HAP-1 (cell line): ENCODE data around the gene RBM45.
"Not testable (repeated sequence)": the region's sequence is repeated elsewhere in the genome, so short reads cannot be mapped to it uniquely, and the experiment has no call there.

ENCODE experiments used
- DNase-seq, 2 experiments: peaks; one replicate each; pipeline ENCODE4 v3.0.0-alpha.2; 2016 to 2020; ENCODE audit warnings: low spot score in 2 of 2
- H3K27me3 ChIP-seq: fragments of 250-450 bp; sonication (Bioruptor Pico); 2 replicates; pipeline ENCODE4 v1.5.1; 2020; ENCODE audit warnings: low read depth, mild to moderate bottlenecking, moderate library complexity
- H3K36me3 ChIP-seq: fragments of 250-450 bp; sonication (Bioruptor Pico); replicated peaks from 2 replicates; pipeline ENCODE4 v1.5.1; 2020; ENCODE audit warnings: mild to moderate bottlenecking
- H3K4me1 ChIP-seq: fragments of 250-450 bp; sonication (Bioruptor Pico); 2 replicates; pipeline ENCODE4 v1.5.1; 2020; ENCODE audit warnings: mild to moderate bottlenecking
- H3K4me3 ChIP-seq: fragments of 250-450 bp; sonication (Bioruptor Pico); 2 replicates; pipeline ENCODE4 v1.5.1; 2020; ENCODE audit warnings: mild to moderate bottlenecking, moderate library complexity
- H3K9me3 ChIP-seq: fragments of 250-450 bp; sonication (Bioruptor Pico); 2 replicates; pipeline ENCODE4 v1.5.1; 2020; ENCODE audit warnings: mild to moderate bottlenecking, moderate library complexity
- in situ Hi-C: fragments of 300-500 bp; cut with MboI; formaldehyde crosslinking; loops from 3 replicates; pipeline ENCODE4 v1.14.3; 2020; ENCODE audit warnings: low sequenced_read_pairs, inconsistent platforms, mixed read lengths

The RBM45 gene

GRCh38 chr2:178112202-178113152 is at the start of gene RBM45:
RBM45 (plus strand) TSS chr2:178112437; CDS start chr2:178112547, 110 bp downstream.
- H3K9me3 ChIP-seq: no peaks in the 10 kb centered on the region
- H3K27me3 ChIP-seq: no peaks in the 10 kb centered on the region
- DNase-seq: peak; percentile 89 to 95
- in situ Hi-C loops: loop anchor here (10.0 kb wide), 1 partner anchor 302 kb away; no protein-coding TSS in a partner anchor
- H3K36me3 ChIP-seq: no peaks in the 10 kb centered on the region; the same call in 1 of the 2 replicates
- H3K4me3 ChIP-seq: peak within 1 kb of the TSS; percentile 57
- peaks cover 2% of the 10 kb centered on the region for H3K4me1 ChIP-seq

DNA sequence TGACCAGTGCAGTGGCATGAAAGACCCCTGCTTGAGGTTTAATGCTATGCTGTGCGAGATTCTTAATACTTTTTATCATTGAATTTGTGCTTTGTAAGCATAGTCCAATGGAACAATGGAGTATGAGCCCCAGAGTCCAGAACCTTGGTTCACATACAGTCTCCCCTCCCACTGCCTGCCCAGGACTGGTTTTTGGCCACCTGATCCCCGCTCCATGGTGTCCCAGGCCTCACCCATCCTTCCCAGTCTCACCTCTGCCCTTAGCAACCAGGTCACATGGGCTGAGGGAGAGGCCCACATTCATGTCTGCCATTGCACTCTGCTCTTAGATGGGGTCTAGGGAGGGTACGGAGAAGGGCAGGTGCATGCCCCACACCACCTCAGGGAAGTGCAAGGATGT is 45.9 kb upstream of the RBM45 start:
- in situ Hi-C loops: no loop called here
- no peaks in the 10 kb centered on the region for H3K4me1 ChIP-seq
- no peak for DNase-seq
- peaks cover 9% of the 10 kb centered on the region; the same call in 1 of the 2 replicates for H3K27me3 ChIP-seq
- H3K36me3 ChIP-seq: no peaks in the 10 kb centered on the region
- no peak overlapping the region for H3K4me3 ChIP-seq
- no peaks in the 10 kb centered on the region for H3K9me3 ChIP-seq

DNA sequence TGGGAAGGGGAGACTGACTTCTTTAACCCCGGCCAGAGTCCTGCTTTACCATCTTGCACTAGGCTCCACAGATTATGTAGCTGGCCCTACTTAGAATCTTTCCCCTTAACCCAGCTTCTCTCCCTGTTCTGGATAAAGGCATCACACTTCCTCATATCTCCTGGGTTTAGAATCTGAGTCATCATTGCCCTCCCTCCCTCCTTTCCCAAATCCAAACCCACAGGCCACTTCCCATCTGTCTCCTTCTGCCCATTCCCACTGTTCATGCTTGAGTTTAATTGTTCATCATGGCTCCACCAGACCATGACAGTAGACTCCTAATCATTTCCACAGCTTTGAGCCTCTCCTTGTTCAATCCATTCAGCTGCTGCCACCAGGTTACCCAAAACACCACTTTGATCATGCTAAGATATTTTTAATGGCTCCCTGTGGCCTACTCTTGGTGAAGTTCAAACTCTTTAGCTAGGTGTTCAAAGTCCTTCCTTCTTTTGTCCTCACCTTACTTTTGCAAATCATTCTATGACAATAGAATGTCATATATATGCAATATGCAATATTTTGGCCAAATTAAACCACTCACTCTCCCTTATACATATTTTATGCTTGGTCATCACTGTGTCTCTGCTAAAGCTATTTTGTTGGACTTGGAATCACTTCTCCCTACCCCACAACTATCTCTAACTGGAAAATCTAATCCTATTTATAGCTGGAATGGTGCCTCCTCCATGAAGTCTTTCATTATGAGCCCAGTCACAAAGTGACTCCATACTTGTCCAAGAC is 45.2 kb upstream of the RBM45 start:
- Histone ChIP-seq H3K9me3 (no peaks in the 10 kb centered on the region), H3K36me3 (no peaks in the 10 kb centered on the region), H3K4me3 (no peak overlapping the region), H3K4me1 (no peaks in the 10 kb centered on the region), H3K27me3 (peaks cover 9% of the 10 kb centered on the region; the same call in 1 of the 2 replicates)
- in situ Hi-C loops: no loop called here
- DNase-seq: no peak

DNA sequence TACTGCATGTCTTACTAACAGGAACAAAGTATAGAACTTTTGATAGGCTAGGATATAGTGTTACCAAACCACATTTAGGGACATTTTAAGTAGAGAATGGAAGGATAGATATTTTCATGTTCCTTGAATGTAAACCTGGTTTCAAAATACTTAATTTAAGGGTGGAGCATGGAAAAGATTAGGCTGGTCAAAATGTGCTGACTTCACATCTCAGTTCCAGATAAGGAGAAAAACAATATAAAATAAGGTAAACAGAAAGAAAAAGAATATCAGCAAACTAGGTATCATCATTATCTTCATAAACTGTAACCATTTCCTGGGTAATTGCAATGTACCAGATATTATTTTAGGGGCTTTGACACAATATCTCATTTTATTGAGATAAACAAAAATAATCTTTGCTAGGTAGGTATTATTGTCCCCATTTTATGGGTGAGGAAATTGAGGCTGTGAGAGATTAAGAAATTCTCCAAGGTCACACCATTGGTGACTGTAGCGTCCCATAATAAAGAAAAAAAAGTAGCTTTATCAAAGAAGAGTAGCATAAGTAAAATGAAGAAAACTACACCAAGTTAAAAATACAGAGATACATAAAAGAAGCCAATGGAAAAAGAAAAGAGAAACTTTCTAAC is 43.3 kb upstream of the RBM45 start:
- peaks cover 6% of the 10 kb centered on the region for H3K4me1 ChIP-seq
- no peak for DNase-seq
- H3K9me3 ChIP-seq: no peaks in the 10 kb centered on the region

DNA sequence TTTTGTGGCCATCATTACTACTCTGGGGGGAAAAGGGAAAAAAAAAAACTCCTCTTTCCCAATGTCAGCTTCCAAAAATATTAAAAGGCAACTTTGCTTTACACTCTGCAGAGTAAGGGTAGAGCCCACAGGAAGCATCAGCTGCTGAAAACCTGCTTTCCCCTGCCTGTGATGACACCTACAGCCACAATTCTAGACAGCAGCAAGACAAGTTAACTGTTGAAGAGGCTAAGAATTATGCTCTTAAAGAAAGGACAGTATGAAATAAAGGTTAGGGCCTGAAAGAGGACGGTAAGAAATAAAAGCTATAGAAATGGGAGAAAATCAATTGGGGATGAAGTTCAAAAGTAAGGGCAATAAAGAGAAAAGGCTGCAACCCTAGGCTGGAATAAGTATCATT is 42.7 kb upstream of the RBM45 start:
- Histone ChIP-seq H3K36me3 (no peaks in the 10 kb centered on the region), H3K27me3 (peaks cover 7% of the 10 kb centered on the region; the same call in 1 of the 2 replicates), H3K4me1 (peaks cover 6% of the 10 kb centered on the region), H3K9me3 (no peaks in the 10 kb centered on the region), H3K4me3 (no peak overlapping the region)
- in situ Hi-C loops: no loop called here
- DNase-seq: no peak

More for the DNA sequence above, 43.3 kb upstream of the RBM45 start:
- Histone ChIP-seq H3K36me3 (no peaks in the 10 kb centered on the region), H3K4me3 (no peak overlapping the region), H3K27me3 (peaks cover 7% of the 10 kb centered on the region; the same call in 1 of the 2 replicates)
- in situ Hi-C loops: no loop called here

- Histone ChIP-seq H3K4me1 (peaks cover 6% of the 10 kb centered on the region), H3K4me3 (no peak overlapping the region), H3K9me3 (no peaks in the 10 kb centered on the region), H3K36me3 (no peaks in the 10 kb centered on the region), H3K27me3 (peaks cover 7% of the 10 kb centered on the region; the same call in 1 of the 2 replicates)
- in situ Hi-C loops: no loop called here
- DNase-seq: no peak
Observed at GRCh38 chr2:178070824-178071223, 41.4 kb upstream of the RBM45 start.

- Histone ChIP-seq H3K9me3 (no peaks in the 10 kb centered on the region), H3K4me3 (peak overlapping the region; percentile 34), H3K36me3 (no peaks in the 10 kb centered on the region), H3K4me1 (peaks cover 6% of the 10 kb centered on the region), H3K27me3 (peaks cover 7% of the 10 kb centered on the region; the same call in 1 of the 2 replicates)
- in situ Hi-C loops: no loop called here
- DNase-seq: no peak
Observed at GRCh38 chr2:178072000-178072382, 40.2 kb upstream of the RBM45 start.

DNA sequence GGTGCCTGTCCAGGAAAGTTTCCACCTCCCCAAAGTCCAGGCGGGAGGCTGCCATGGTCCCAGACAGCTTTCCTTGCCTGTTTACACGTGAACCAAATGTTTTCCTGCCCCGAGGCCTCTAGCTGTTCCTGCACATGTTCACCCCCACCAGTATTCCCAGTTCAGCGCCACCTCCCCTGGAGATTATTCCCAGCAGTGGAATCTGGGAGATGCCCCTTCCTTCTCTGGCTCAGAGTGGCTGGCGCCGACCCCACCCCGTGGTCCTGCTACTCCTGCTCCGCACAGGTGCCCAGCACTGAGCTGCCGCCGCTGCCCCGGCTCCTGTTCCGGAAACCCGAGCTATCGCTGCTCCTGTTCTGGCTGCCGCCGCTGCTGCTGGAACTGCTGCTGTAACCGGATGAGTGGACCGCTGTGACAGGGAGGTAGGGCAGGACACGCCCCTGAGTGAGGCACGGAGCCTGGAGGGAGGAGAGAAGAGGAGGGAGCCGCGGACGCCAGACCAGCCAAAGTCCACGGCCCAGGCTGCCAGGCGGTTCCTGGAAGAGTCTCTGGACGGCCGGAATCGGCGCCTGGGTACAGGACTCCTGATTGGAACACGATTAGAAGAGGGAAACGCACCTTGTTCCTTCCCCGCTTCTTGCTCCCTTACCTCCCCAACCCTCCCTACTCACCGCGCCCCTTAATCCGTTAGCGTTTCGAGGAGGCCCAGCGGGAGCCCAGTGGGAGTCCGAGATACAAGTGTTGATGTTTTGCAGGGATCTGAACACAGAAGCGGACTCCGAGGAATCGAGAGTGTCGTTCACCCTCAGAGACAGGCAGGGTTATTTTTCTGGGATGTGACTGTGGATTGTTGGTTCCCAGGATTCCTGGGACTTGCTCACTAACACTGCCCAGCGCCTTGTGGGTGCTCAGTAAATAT is 39.6 kb upstream of the RBM45 start, which contains the start of gene PDE11A:
PDE11A (minus strand) TSS at position 395 of the 919 bp plus-strand sequence; CDS start at position 55, 340 bp downstream.
- DNase-seq: peak; percentile 79 to 90
- peaks cover 6% of the 10 kb centered on the region for H3K4me1 ChIP-seq
- H3K4me3 ChIP-seq: peak within 1 kb of the TSS; percentile 34
- in situ Hi-C loops: no loop called here
- H3K36me3 ChIP-seq: no peaks in the 10 kb centered on the region
- no peaks in the 10 kb centered on the region for H3K9me3 ChIP-seq
- peaks cover 7% of the 10 kb centered on the region; the same call in 1 of the 2 replicates for H3K27me3 ChIP-seq

GRCh38 chr2:178074123-178075005 is 37.9 kb upstream of the RBM45 start:
- no peak for DNase-seq
- no peak overlapping the region for H3K4me3 ChIP-seq
- no peaks in the 10 kb centered on the region for H3K9me3 ChIP-seq
- no peaks in the 10 kb centered on the region for H3K36me3 ChIP-seq
- H3K4me1 ChIP-seq: peaks cover 6% of the 10 kb centered on the region
- in situ Hi-C loops: no loop called here
- H3K27me3 ChIP-seq: peaks cover 7% of the 10 kb centered on the region; the same call in 1 of the 2 replicates

GRCh38 chr2:178075006-178075326 is 37.3 kb upstream of the RBM45 start:
- in situ Hi-C loops: no loop called here
- Histone ChIP-seq H3K36me3 (no peaks in the 10 kb centered on the region), H3K9me3 (no peaks in the 10 kb centered on the region), H3K27me3 (peaks cover 7% of the 10 kb centered on the region; the same call in 1 of the 2 replicates), H3K4me3 (no peak overlapping the region), H3K4me1 (peaks cover 6% of the 10 kb centered on the region)
- no peak for DNase-seq

DNA sequence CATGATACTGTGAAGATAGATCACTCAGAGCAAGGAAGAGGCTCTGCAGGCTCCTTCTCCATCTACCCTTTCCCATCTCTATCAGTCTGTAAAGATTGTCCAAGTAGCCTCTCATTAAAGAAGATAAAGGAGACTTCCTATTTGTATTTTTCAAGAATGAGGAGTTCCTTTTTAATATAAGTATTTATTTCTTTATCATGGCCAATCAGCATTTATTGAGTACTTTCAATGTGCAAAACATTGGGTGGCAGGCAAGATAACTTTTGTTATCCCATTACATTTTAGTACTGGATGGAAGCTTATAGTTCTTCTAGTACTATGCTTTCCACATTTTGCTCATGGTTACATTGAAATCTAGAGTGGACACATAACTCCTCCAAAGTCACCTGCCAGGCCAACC is 36.1 kb upstream of the RBM45 start:
- in situ Hi-C loops: no loop called here
- H3K27me3 ChIP-seq: no peaks in the 10 kb centered on the region
- no peak for DNase-seq
- H3K36me3 ChIP-seq: no peaks in the 10 kb centered on the region
- no peaks in the 10 kb centered on the region for H3K9me3 ChIP-seq
- no peak overlapping the region for H3K4me3 ChIP-seq
- peaks cover 6% of the 10 kb centered on the region for H3K4me1 ChIP-seq

- in situ Hi-C loops, H3K36me3 ChIP-seq, H3K9me3 ChIP-seq, H3K27me3 ChIP-seq, H3K4me1 ChIP-seq, DNase-seq, H3K4me3 ChIP-seq: not testable (repeated sequence)
Observed at GRCh38 chr2:178079279-178079678, 33.0 kb upstream of the RBM45 start.
